HG02623 (cell line): ENCODE data around the gene MAPK12.

ENCODE experiments used
- ATAC-seq: cut with Tn5 transposase; IDR thresholded peaks from one replicate; pipeline ENCODE4 v1.9.1; 2021; ENCODE audit warnings: moderate library complexity; ENCODE audit not compliant: unreplicated experiment

MAPK12 gene

DNA sequence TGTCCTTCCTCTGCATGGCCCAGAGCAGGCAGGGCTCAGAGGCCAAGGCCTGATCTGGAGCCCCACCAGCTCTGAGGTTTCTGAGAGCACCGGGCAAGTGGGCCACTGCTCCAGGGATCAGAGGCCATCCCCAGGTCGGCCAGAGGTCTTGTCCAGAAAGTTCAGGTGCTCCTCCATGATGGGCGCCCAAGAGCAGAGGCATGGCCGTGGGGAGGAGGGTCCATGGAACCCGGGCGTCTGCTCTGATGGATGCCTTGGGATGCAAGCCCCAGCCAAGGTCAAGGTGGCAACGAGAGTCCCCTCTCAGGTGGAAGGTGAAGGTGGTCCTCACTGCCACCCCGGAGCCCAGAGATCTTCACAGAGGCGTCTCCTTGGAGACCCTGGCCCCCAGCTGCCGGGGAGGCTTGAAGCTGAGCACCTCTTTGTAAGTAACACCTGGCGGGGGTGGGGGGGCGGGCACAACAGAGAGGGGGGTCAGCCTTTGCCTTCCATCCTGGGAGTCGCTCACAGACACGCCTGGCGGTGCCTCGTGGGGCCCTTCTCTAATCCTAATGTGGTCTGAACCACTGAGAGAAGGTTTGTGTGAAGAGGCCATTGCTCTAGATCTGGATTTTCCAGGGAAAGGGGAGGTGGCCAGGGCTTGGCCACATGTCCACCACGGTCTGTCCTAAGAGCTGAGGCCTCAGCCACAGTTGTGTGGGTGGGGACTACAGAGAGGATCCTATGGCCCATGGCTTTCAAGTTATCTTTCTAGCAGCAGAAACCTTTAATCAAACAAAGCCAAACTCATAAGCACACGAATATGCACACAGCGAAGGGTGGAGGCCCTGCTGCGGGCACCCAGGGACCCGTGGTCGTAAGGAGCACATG is 8.2 kb downstream of the MAPK12 start:
- ATAC-seq: no peak

DNA sequence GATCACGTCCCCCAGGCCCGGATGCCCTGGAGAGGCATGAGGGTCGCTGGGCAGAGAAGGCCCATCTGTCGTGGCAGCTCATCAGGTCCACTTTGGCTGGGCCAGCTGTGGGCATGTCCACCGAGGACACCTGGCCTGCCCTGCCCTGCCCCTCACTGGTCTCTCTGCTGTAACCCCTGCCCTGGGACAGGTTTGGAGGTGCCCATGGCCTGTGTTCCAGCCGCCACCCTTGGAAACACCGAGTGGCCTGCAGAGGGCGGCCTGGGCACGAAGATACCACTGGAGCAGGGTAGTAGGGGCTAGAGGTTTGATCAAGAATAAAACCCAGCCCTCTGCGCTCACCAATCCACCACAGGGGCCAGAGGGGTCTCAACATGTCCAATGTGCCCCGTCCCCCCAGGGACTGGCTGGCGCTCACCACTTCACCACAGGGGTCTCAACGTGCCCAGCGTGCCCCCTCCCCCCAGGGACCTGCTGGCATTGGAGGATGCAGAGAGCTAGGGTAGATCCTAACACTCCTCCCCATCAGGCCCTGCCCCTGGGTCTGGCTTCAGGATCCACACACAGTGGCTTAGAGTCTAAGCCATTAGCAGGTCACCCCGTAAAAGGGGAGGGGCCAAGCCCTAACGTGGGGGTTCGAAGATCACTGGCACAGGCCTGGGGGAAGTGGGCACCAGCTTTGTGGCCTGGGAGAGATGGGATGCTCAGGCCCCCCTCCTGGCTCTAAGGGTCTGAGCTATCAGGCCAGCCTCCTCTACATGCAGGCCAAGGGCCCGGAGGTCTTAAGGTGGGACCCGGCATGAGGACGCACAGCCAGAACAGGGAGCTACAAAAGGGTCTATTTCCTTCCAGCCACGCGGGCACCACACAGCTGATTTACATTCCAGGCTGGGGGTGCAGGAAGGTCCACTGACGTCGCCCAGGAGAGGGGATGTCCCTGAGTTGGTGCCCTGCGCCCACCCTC is 9.1 kb downstream of the MAPK12 start:
- ATAC-seq: no peak

GRCh38 chr22:50251477-50252081 is 9.9 kb downstream of the MAPK12 start:
- ATAC-seq: no peak

GRCh38 chr22:50250555-50251476 is 10.7 kb downstream of the MAPK12 start, which contains the start of gene HDAC10:
TSS of gene HDAC10 (minus strand) at chr22:50251265. CDS start at chr22:50251032, 233 bp downstream.
- ATAC-seq: peak; percentile 42

DNA sequence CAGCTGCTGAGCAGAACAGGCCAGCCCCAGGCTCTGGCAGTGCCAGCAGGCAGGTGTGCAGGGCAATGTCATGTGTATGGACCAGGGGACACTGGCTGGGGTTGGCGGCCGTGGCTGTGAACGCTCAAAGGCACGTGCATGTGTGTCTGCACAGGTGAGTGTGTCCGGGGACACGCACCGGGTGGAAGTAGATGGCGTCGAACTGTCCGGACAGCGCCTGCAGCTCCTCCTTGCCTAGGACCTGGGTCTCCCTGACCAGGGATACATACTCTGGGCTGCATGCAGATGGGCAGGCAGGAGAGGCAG is 11.3 kb downstream of the MAPK12 start:
- no peak for ATAC-seq

- no peak for ATAC-seq
Measured at GRCh38 chr22:50249341-50250248, 11.9 kb downstream of the MAPK12 start.

- ATAC-seq: no peak
Measured at GRCh38 chr22:50248196-50249081, 13.0 kb downstream of the MAPK12 start.

DNA sequence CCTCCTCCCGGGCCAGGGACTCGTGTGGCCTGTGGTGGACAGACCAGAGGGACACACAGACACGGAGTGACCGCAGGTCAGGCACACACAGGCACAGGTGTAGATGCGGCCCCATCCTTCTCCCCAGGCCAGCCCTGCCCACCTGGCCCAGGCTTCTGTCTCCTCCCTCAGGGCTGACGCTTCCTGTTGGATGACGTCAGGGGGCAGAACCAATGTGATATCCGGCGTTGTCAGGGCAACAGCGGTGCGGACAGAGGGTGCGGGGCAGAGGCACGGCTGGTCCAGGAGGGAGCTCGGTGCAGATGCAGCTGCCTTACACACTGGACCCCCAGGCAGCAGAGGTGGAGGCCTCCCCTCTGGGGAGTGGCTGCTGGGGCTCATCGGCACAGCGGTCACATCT is 13.7 kb downstream of the MAPK12 start:
- no peak for ATAC-seq

DNA sequence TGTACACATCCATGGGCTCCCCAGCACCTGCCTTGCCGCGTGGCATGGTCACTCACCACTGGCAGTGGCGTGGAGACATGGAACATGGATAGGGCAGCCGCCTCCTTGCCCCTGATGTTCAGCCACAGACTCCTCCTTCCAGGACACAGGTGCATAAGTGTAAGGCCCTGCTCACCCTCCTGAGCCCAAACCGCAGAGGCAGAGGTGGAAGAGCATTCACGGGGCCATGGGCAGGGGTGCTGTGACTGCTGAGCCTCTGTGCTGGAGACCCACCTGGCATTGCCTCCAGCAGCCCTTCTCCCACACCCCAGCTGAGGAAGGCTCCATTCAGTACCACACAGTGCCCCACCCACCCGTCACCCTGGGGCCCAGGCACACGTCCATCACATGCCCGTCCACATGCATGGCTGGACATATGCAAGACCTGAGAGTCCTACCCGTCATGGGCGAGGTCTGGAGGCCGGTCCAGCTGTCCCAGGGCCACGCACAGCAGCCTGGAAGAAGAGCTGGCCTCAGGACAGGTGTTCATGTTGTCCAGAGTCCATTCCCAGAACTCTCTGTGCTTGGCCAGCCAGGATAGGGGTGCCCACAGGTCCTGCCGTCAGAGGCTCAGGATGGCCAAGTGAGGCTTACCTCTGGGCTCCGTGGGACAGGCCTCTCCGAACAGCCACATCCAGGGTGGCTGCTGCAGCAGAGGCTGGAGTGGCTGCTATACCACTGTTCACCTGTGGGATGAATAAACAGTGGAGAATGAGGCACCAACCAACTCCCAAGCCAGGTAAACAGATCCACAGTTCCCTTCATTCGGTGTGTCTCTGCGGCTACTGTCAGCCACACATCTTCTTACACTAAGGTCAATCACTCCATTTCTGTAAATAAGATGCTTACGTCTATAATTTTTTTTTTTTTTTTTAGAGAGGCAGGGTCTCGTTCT is 15.0 kb downstream of the MAPK12 start:
- ATAC-seq: no peak

- no peak for ATAC-seq
Measured at GRCh38 chr22:50245214-50246072, 16.0 kb downstream of the MAPK12 start.

DNA sequence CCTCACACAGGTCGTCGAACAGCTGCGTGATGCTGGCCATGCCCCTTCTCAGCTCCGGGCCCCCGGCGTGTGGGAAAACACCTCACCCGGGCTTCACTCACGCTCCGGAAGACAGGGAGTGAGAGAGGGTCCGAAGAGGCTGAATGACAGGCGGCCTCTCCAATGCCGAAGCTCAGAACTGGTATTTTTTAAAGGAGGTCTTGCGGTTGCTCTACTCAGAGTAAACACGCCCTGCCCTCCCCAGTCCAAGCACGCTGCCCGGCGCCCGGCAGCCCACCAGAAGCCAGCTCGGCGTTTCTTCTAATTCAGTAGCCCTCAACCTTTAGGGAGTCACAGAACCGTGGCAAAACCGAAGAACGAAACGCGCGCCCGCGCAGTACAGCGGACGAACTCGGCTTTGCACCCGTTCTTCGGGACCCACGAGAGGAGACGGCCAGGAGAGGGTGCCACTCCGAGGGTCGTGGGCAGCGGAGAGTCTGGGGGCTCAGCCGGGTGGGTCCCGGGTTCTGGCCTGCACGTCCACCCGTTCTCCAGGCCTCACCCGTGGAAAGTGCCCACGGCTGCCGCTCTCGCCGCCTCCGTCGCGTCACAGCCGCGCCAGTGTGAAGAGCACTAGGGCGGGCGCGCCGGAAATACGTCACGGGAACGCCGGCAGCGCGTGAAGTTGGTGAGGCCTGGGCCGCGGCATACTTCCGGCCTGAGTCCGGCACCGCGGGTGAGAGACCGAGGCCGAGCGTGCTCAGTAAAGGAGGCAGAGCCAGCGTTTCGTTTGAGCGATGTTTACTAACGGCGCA is 16.9 kb downstream of the MAPK12 start, which contains the start of gene TUBGCP6:
Gene TUBGCP6, minus strand, starts transcription at position 604 of the 794 bp plus-strand sequence. Its CDS starts 564 bp downstream, at position 40.
- peak; percentile 75 for ATAC-seq

- ATAC-seq: no peak
Measured at GRCh38 chr22:50243685-50244419, 17.6 kb downstream of the MAPK12 start.

DNA sequence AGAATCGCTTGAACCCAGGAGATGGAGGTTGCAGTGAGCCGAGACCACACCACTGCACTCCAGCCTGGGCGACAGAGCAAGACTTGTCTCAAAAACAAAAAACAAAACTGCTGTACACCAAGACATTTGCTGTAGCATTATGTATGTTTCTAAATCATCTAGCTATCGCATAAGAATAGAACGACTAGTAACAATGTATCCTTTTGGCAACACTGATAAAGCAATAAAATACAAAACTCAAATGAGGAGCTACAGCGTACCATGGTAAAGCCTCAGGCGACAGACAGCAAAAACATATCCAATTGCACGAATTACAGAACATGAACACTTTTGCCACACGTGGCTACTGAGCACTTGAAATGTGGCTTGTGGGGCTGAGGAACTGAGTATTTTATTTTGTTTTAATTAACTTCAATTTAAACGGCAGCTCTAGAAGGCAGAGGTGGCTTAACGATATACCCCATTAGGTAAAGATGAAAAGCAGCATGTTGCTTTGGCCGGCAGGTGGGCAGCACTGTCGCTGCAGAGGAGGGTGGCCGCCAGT is 19.0 kb downstream of the MAPK12 start:
- no peak for ATAC-seq

GRCh38 chr22:50238755-50239154 is 22.7 kb downstream of the MAPK12 start:
- no peak for ATAC-seq
